Mucosa of descending colon (tissue), 3 donors: ENCODE data around the gene LRRC28. TPM values are rescaled to one million over a fixed set of nuclear protein-coding genes. Genes with fewer than 3 reads are reported as not detected.

Source experiments
- ATAC-seq: fragments of 200-7000 bp; cut with Tn5 transposase; one replicate; pipeline ENCODE4 v1.9.1; 2020; ENCODE audit warnings: mild to moderate bottlenecking, moderate library complexity
- DNase-seq, 3 donors: peaks; one replicate each; pipeline ENCODE4 v3.0.0-alpha.2; 2020
- H3K36me3 ChIP-seq: fragments of 200-600 bp; one replicate; pipeline ENCODE4 v1.8.0; 2021; ENCODE audit warnings: low read depth, mild to moderate bottlenecking
- H3K4me1 ChIP-seq: fragments of 200-600 bp; one replicate; pipeline ENCODE4 v1.8.0; 2021; ENCODE audit warnings: low read depth, mild to moderate bottlenecking
- H3K4me3 ChIP-seq: fragments of 200-600 bp; one replicate; pipeline ENCODE4 v1.8.0; 2021; ENCODE audit warnings: mild to moderate bottlenecking
- H3K9me3 ChIP-seq: fragments of 200-600 bp; one replicate; pipeline ENCODE4 v1.8.0; 2021; ENCODE audit warnings: mild to moderate bottlenecking
- intact Hi-C, 2 donors: fragments of 100-400 bp; cut with DNase I in 1 of 2; cut with micrococcal nuclease in 1 of 2; formaldehyde crosslinking; loops; one replicate each; pipeline versions ENCODE4 v1.11.0 to v1.11.1; 2022; cut with DNase I, micrococcal nuclease
- total RNA-seq, 3 donors: library from RNA; stranded (reverse); fragmentation: NEBNext Ultra II Directional in 2 of 3; extraction: Animal tissue kit (Norgen Biotek cat#: 25700) in 2 of 3; gene quantifications; one replicate each; pipeline versions ENCODE4 v1.2.1 to v1.2.4, GENCODE V29; 2021 to 2023
- TF ChIP-seq, protein P1 (sequence below): fragments of 200-600 bp; IDR thresholded peaks from one replicate; pipeline ENCODE4 v1.8.0; 2022; ENCODE audit warnings: antibody characterized with exemption, mild to moderate bottlenecking
- donor health status: DM: no; HTN: no; CAD: no; lungs with moderate emphysema.
- donor health status: DM: no; HTN: no; CAD: no.
- donor health status: DM: no; HTN: yes; CAD: no.

LRRC28 gene
- total RNA-seq, 3 donors from 2014 or later = 26.0 to 41.6 (median 27.7) TPM

DNA sequence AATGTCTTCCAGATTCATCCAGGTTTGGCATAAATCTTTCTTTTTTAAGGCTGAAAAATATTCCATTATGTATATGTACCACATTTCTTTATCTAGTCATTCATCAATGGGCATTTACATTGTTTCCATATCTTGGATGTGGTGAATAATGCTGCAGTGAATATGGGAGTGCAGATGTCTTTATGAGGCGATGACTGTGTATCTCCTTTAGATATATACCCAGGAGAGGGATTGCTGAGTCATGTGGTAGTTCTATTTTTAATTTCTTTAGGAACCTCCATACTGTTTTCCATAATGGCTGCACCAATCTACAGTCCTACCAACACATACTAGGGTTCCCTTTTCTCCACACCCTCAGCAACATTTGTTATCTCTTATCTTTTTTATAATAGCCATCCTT, 96.3 kb downstream of the LRRC28 start:
- Histone ChIP-seq H3K4me3 (no peak overlapping the region), H3K4me1 (no peaks in the 10 kb centered on the region), H3K36me3 (no peaks in the 10 kb centered on the region), H3K9me3 (no peaks in the 10 kb centered on the region)
- DNase-seq (no peak), ATAC-seq (no peak)
- TF ChIP-seq, protein P1, sequence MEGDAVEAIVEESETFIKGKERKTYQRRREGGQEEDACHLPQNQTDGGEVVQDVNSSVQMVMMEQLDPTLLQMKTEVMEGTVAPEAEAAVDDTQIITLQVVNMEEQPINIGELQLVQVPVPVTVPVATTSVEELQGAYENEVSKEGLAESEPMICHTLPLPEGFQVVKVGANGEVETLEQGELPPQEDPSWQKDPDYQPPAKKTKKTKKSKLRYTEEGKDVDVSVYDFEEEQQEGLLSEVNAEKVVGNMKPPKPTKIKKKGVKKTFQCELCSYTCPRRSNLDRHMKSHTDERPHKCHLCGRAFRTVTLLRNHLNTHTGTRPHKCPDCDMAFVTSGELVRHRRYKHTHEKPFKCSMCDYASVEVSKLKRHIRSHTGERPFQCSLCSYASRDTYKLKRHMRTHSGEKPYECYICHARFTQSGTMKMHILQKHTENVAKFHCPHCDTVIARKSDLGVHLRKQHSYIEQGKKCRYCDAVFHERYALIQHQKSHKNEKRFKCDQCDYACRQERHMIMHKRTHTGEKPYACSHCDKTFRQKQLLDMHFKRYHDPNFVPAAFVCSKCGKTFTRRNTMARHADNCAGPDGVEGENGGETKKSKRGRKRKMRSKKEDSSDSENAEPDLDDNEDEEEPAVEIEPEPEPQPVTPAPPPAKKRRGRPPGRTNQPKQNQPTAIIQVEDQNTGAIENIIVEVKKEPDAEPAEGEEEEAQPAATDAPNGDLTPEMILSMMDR = no peak
- intact Hi-C loops = no loop called here

DNA sequence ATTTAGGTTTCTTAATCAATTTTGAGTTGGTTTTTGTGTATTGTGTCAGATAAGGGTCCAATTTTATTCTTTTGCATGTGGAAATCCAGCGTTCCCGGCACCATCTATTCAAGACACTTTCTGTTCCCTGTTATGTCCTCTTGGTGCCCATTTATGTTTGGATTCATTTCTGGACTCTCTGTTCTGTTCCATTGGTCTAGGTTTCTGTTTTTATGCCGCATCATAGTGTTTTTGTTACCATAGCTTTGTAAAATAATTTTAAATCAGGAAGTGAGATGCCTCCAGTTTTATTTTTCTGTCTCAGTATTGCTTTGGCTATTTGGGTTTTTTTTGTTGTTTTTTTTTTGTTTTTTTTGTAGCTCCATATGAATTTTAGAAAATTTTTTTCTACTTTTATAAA, 97.1 kb downstream of the LRRC28 start:
- Histone ChIP-seq H3K36me3 (no peaks in the 10 kb centered on the region), H3K9me3 (no peaks in the 10 kb centered on the region), H3K4me1 (no peaks in the 10 kb centered on the region), H3K4me3 (no peak overlapping the region)
- intact Hi-C loops = no loop called here
- DNase-seq = no peak
- ATAC-seq = no peak
- TF ChIP-seq, protein P1 = no peak

DNA sequence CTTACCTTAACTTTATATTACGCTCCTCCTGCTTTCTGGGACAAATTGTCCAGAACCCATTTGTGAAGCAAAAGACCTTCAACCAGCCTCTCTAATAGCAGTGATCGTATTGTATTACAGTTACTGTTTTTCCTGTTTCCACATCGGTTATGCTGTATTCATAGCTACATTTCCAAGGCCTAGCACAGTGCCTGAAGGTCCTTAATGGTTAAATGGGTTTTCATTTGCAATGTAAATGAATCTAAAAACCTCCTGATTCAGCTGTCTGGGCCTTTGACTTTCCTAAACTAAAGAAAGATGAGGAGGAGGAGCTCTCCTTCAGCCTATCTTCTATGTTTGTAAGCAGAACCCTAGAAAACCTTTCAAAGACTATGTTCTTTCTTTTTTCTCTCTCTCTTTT, 99.1 kb downstream of the LRRC28 start:
- H3K4me3 ChIP-seq = no peak overlapping the region
- TF ChIP-seq, protein P1 = no peak
- no peak for DNase-seq
- no peak for ATAC-seq
- no peaks in the 10 kb centered on the region for H3K36me3 ChIP-seq
- intact Hi-C loops = no loop called here
- H3K4me1 ChIP-seq = no peaks in the 10 kb centered on the region
- H3K9me3 ChIP-seq = no peaks in the 10 kb centered on the region

DNA sequence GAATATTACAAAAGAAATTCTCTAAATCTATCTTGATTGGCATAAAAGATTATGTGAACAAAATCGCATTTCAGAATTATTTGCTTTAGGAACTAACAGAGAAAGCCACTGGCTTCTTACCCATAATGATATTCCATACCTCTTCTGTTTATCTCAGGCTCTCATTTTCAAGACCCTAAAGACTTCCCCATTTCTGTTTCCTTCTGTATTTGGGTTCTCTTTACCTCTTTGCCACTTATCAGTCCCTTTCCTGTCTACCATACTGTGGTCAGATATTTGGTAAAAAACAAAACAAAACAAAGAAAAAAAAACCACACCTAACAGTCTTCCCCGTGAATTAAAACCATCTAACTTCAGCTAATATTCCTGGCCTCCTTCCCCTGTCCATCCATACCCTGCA, 108.5 kb downstream of the LRRC28 start:
- intact Hi-C loops = loop anchor here in 1 of 2 donors (10.0 kb wide), 1 partner anchor 65 kb away; no protein-coding TSS in a partner anchor
- ATAC-seq = no peak
- Histone ChIP-seq H3K36me3 (no peaks in the 10 kb centered on the region), H3K9me3 (no peaks in the 10 kb centered on the region), H3K4me3 (no peak overlapping the region), H3K4me1 (no peaks in the 10 kb centered on the region)
- TF ChIP-seq, protein P1 = no peak
- DNase-seq = no peak

DNA sequence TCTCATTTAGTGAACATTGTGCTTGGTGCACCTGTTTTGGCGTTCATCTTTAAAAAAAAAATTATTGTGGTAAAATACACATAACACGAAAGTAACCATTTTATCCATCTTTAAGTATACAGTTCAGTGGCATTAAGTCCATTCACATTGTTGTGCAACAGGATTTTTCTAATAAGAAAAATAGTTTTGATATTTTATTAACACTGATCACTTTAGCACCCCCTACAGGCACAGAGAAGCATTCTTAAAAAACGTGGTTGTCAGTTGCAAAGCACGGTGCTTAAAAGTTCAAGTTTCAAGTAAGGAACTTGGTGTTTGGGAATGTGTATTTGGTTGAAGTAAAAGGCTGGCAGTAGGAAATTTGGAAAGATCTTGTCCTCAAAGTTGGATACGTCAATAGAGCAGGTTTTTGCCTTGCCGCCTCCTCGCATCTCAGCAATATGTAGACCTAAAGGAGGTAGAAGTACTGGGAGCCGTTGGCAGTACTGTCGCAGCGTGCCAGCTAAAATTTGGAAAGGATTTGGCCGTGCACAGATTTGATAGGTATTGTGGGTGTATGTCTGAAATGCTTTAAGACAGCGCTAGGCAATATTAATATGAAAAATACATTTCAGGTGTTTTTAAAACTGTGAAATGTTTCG, 110.4 kb downstream of the LRRC28 start:
- DNase-seq (no peak), ATAC-seq (no peak)
- Histone ChIP-seq H3K36me3 (no peaks in the 10 kb centered on the region), H3K4me3 (no peak overlapping the region), H3K9me3 (no peaks in the 10 kb centered on the region), H3K4me1 (no peaks in the 10 kb centered on the region)
- TF ChIP-seq, protein P1 = peak; percentile 7
- intact Hi-C loops = loop anchor here in 1 of 2 donors (10.0 kb wide), 1 partner anchor 63 kb away; no protein-coding TSS in a partner anchor

DNA sequence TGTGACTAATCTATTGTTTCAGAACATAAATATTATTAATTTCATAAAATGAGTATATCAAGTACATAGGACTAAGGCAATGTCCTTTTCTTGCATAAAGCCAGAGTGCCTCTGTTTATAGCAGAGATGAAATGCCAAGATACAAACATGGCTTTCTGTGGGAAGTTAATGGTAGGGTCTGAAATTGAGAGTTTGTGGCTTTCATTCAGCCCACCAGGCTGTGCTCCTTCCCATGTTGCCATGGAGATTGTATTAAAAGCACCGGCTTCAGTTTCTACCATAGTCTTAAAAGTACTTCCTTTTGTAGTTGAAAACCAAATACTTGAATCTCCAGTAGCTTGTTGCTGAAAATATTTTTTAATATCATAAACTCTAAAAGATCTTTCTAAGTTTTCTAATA, 114.0 kb downstream of the LRRC28 start:
- H3K4me1 ChIP-seq = no peaks in the 10 kb centered on the region
- H3K36me3 ChIP-seq = no peaks in the 10 kb centered on the region
- TF ChIP-seq, protein P1 = no peak
- no peaks in the 10 kb centered on the region for H3K9me3 ChIP-seq
- H3K4me3 ChIP-seq = no peak overlapping the region
- intact Hi-C loops = loop anchor here in 1 of 2 donors (10.0 kb wide), 1 partner anchor 60 kb away; no protein-coding TSS in a partner anchor
- ATAC-seq (no peak), DNase-seq (no peak)
